K562 (cell line): ENCODE results near the gene NPDC1. TPM values are rescaled to one million over a fixed set of nuclear protein-coding genes. Genes with fewer than 3 reads are reported as not detected.

Experiments used
- ATF7 ChIP-seq: fragments of 450-650 bp; IDR thresholded peaks from 2 replicates; pipeline ENCODE4 v1.7.1; 2014; ENCODE audit warnings: mild to moderate bottlenecking, moderate library complexity
- CBX1 ChIP-seq: sonication (generic); IDR thresholded peaks from 2 replicates; pipeline ENCODE4 v1.6.1; 2016; ENCODE audit warnings: antibody characterized with exemption, low read depth, mild to moderate bottlenecking
- CCNT2 ChIP-seq: IDR thresholded peaks from 2 replicates; pipeline ENCODE4 v1.6.1; 2011; ENCODE audit warnings: borderline replicate concordance, low read depth, mild to moderate bottlenecking, moderate library complexity, mixed read lengths, low read length; ENCODE audit not compliant: insufficient read length; ENCODE audit errors: extremely low read depth
- GABPB1 ChIP-seq: sonication (generic); formaldehyde crosslinking; IDR thresholded peaks from 2 replicates; pipeline ENCODE4 v1.8.0; 2022; ENCODE audit warnings: mild to moderate bottlenecking, missing genetic modification reagents
- HDAC1 ChIP-seq, 2 experiments: fragments of 450-650 bp; IDR thresholded peaks; 2 replicates each; pipeline ENCODE4 v1.6.1; 2016 to 2017; ENCODE audit warnings: inconsistent platforms in 1 of 2, mild to moderate bottlenecking in 1 of 2, moderate library complexity in 1 of 2
- MYNN ChIP-seq, 2 experiments: sonication (generic); formaldehyde crosslinking in 1 of 2; IDR thresholded peaks; 2 replicates each; pipeline versions ENCODE4 v1.5.0 to v1.6.1; 2016 to 2020; ENCODE audit warnings: antibody characterized with exemption in 1 of 2, missing genetic modification reagents in 1 of 2
- PCBP2 ChIP-seq: fragments of 200-400 bp; formaldehyde crosslinking; IDR thresholded peaks from 2 replicates; pipeline ENCODE4 v1.6.1; 2018; ENCODE audit warnings: low read length, low read depth, mild to moderate bottlenecking, moderate library complexity; ENCODE audit not compliant: poor library complexity, severe bottlenecking
- PHF8 ChIP-seq: fragments of 200-600 bp; sonication (generic); IDR thresholded peaks from 2 replicates; pipeline ENCODE4 v1.6.1; 2012; ENCODE audit warnings: mixed run types, mild to moderate bottlenecking, inconsistent platforms, low read length, moderate library complexity, borderline replicate concordance
- PYGO2 ChIP-seq: fragments of 450-650 bp; IDR thresholded peaks from 2 replicates; pipeline ENCODE4 v1.6.1; 2016; ENCODE audit warnings: mild to moderate bottlenecking, missing genetic modification characterization, moderate library complexity, missing compliant biosample characterization
- THAP12 ChIP-seq: fragments of 250-450 bp; sonication (Bioruptor Pico); IDR thresholded peaks from 2 replicates; pipeline ENCODE4 v1.9.0; 2021; ENCODE audit warnings: mild to moderate bottlenecking, inconsistent platforms
- TSC22D4 ChIP-seq: fragments of 450-650 bp; IDR thresholded peaks from 2 replicates; pipeline ENCODE4 v1.6.1; 2016; ENCODE audit warnings: missing genetic modification characterization, missing biosample characterization, control low read depth
- ZNF316 ChIP-seq: fragments of 450-650 bp; IDR thresholded peaks from 2 replicates; pipeline ENCODE4 v1.6.1; 2016
- ZNF695 ChIP-seq: fragments of 450-650 bp; formaldehyde crosslinking; IDR thresholded peaks from 2 replicates; pipeline ENCODE4 v1.4.0; 2020; ENCODE audit warnings: mild to moderate bottlenecking, moderate library complexity
- polyA plus RNA-seq, 8 experiments: library from polyadenylated mRNA; depleted of rRNA in 4 of 8; stranded (reverse) in 5 of 8; unstranded in 3 of 8; fragments of >200 nt; fragmentation: Nextera tagmentation in 2 of 8; fragmentation: Illumina TruSeq in 1 of 8; extraction: Ambion mirVana in 2 of 8; extraction: Trizol in 1 of 8; gene quantifications; 2 replicates each; pipeline versions ENCODE4 v1.2.1 to v1.2.3, GENCODE V29; 2011 to 2014; ENCODE audit warnings: inconsistent platforms in 1 of 8, missing spikeins in 1 of 8
- total RNA-seq, 7 experiments: library from RNA; depleted of rRNA in 6 of 7; stranded (reverse); fragments of >200 nt in 6 of 7; fragmentation: Illumina TruSeq in 2 of 7; extraction: Trizol in 2 of 7; gene quantifications; 2 replicates each; pipeline versions ENCODE4 v1.2.1 to v1.2.3, GENCODE V29; 2011 to 2021; ENCODE audit warnings: low replicate concordance in 1 of 7
- TF ChIP-seq, protein P1 (sequence below): sonication (generic); formaldehyde crosslinking; IDR thresholded peaks from 2 replicates; pipeline ENCODE4 v1.8.0; 2022; ENCODE audit warnings: mild to moderate bottlenecking, missing genetic modification reagents
- TF ChIP-seq, protein P2 (sequence below): sonication (generic); formaldehyde crosslinking; IDR thresholded peaks from 2 replicates; pipeline ENCODE4 v1.9.0; 2022; ENCODE audit warnings: mild to moderate bottlenecking, missing genetic modification reagents
- TF ChIP-seq, protein P3 (sequence below): fragments of 150-350 bp; conservative IDR thresholded peaks from 2 replicates; pipeline ENCODE4 v1.6.1; 2014; ENCODE audit warnings: low read length

NPDC1 gene
- total and polyA plus RNA-seq, 9 of the 15 experiments (the other 6 are each of a cell fraction or from before 2014, with no cell fraction given): 0.06 to 2.1 (median 0.53) TPM; not detected in 3

DNA sequence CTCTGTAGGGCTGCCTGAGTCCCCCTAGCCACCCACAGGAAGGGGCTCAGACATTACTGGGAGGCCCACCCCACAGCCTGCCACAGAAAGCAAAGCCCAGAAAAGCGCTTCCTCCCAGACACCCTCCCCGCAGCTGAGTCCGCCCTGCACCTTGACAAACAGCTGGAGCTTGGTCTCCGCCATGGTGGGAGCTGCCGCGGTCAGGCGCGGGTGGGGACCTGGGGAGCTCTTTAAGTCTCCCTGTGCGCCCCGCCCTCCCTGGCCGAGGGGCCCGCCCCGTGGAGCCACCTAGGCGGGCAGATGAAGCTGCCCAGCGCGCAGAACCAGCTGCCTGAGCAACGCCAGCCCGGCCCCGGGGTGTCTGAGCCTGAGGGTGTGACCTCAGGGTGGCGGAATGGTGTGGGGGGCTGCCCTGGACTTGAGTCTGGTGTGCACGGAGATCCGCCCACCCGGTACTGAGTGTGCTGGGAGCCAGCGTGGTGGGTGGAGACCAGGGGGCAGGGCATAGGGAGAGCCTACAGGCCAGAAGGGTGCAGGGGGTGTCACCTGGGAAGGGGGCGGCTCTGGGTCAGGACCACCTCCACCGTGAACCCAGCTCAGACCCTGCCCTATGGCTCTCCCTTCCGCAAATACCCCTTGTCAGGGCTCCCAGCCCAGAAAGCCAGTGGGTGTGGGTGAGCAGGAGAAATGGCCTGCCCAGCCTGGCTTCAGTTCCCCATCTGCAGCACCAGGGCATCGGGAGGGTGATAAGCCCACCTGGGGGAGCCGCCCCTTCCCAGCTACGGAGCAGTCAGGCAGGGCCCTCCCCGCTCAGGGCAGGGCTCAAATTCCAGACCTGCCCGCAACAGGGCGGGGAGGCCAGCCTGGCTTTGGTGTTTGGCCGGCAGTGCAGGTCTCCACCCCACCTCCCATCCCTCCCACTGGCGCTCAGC, 49.4 kb downstream of the NPDC1 start, which contains the start of gene CLIC3 (continued):
- TF ChIP-seq, protein P1, sequence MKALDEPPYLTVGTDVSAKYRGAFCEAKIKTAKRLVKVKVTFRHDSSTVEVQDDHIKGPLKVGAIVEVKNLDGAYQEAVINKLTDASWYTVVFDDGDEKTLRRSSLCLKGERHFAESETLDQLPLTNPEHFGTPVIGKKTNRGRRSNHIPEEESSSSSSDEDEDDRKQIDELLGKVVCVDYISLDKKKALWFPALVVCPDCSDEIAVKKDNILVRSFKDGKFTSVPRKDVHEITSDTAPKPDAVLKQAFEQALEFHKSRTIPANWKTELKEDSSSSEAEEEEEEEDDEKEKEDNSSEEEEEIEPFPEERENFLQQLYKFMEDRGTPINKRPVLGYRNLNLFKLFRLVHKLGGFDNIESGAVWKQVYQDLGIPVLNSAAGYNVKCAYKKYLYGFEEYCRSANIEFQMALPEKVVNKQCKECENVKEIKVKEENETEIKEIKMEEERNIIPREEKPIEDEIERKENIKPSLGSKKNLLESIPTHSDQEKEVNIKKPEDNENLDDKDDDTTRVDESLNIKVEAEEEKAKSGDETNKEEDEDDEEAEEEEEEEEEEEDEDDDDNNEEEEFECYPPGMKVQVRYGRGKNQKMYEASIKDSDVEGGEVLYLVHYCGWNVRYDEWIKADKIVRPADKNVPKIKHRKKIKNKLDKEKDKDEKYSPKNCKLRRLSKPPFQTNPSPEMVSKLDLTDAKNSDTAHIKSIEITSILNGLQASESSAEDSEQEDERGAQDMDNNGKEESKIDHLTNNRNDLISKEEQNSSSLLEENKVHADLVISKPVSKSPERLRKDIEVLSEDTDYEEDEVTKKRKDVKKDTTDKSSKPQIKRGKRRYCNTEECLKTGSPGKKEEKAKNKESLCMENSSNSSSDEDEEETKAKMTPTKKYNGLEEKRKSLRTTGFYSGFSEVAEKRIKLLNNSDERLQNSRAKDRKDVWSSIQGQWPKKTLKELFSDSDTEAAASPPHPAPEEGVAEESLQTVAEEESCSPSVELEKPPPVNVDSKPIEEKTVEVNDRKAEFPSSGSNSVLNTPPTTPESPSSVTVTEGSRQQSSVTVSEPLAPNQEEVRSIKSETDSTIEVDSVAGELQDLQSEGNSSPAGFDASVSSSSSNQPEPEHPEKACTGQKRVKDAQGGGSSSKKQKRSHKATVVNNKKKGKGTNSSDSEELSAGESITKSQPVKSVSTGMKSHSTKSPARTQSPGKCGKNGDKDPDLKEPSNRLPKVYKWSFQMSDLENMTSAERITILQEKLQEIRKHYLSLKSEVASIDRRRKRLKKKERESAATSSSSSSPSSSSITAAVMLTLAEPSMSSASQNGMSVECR (CRISPR knock-in tag): peak; percentile 72
- TF ChIP-seq CCNT2 (peak; percentile 11), PYGO2 (tag) (no peak), THAP12 (no peak), TSC22D4 (no peak), ZNF316 (no peak), PCBP2 (no peak), PHF8 (peak; percentile 31; the same call in 1 of the 2 replicates), ATF7 (0 out of 2 replicates have a peak, but pooled peaks have one; percentile 17), GABPB1 (CRISPR knock-in tag) (peak; percentile 42; the same call in 1 of the 2 replicates), HDAC1 (IDR thresholded peaks at IDR 0.05) (peak in 1 of 2 experiments; percentile 28; a peak in 1 of 4 replicates), ZNF695 (CRISPR knock-in tag) (no peak), CBX1 (0 out of 2 replicates have a peak, but pooled peaks have one; percentile 15), MYNN (IDR thresholded peaks at IDR 0.05) (peak; percentile 42; the same call in 1 of the 2 replicates), MYNN (CRISPR knock-in tag; IDR thresholded peaks at IDR 0.05) (no peak)
- TF ChIP-seq, protein P2, sequence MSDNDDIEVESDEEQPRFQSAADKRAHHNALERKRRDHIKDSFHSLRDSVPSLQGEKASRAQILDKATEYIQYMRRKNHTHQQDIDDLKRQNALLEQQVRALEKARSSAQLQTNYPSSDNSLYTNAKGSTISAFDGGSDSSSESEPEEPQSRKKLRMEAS: 0 out of 2 replicates have a peak, but pooled peaks have one; percentile 17
- TF ChIP-seq, protein P3, sequence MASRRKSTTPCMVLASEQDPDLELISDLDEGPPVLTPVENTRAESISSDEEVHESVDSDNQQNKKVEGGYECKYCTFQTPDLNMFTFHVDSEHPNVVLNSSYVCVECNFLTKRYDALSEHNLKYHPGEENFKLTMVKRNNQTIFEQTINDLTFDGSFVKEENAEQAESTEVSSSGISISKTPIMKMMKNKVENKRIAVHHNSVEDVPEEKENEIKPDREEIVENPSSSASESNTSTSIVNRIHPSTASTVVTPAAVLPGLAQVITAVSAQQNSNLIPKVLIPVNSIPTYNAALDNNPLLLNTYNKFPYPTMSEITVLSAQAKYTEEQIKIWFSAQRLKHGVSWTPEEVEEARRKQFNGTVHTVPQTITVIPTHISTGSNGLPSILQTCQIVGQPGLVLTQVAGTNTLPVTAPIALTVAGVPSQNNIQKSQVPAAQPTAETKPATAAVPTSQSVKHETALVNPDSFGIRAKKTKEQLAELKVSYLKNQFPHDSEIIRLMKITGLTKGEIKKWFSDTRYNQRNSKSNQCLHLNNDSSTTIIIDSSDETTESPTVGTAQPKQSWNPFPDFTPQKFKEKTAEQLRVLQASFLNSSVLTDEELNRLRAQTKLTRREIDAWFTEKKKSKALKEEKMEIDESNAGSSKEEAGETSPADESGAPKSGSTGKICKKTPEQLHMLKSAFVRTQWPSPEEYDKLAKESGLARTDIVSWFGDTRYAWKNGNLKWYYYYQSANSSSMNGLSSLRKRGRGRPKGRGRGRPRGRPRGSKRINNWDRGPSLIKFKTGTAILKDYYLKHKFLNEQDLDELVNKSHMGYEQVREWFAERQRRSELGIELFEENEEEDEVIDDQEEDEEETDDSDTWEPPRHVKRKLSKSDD: no peak
